Measurements from ENCODE around the gene EIPR1.

GRCh38 chr2:3302751-3303582 lies 74.7 kb downstream of the EIPR1 start:
- TF ChIP-seq POLR2A (IDR thresholded peaks at IDR 0.05), result no peak
- TF ChIP-seq CTCF (IDR thresholded peaks at IDR 0.05), result no peak
- TF ChIP-seq EP300 (IDR thresholded peaks at IDR 0.05), result no peak

All from ovary (tissue), 3 donors.